Kidney (tissue), 14 donors: ENCODE measurements around the gene NEUROD6. TPM values are rescaled to one million over a fixed set of nuclear protein-coding genes. Genes with fewer than 3 reads are reported as not detected.

ENCODE experiments used
- DNase-seq, 5 donors: peaks; one replicate each; pipeline ENCODE4 v3.0.0-alpha.2; 2013 to 2020
- FAIRE-seq: peaks from 2 replicates; lab custom pipeline; 2012; peaks lifted over from hg19 to GRCh38; lab: Jason Lieb, UNC
- H3K27ac ChIP-seq, 2 donors: one replicate each; pipeline ENCODE4 v1.7.0; 2013; ENCODE audit warnings: low read depth in 2 of 2, low read length in 2 of 2, inconsistent platforms in 1 of 2
- H3K27me3 ChIP-seq: one replicate; pipeline ENCODE4 v1.7.1; 2013; ENCODE audit warnings: low read length, inconsistent platforms; ENCODE audit not compliant: control insufficient read depth, insufficient read depth
- H3K36me3 ChIP-seq, 3 donors: one replicate each; pipeline versions ENCODE4 v1.7.0 to v1.7.1; 2013; ENCODE audit warnings: low read length in 3 of 3, control low read depth in 1 of 3, inconsistent platforms in 1 of 3; ENCODE audit not compliant: insufficient read depth in 3 of 3, control insufficient read depth in 2 of 3
- H3K4me1 ChIP-seq, 3 donors: one replicate each; pipeline versions ENCODE4 v1.7.0 to v1.7.1; 2013; ENCODE audit warnings: low read length in 3 of 3, inconsistent platforms in 1 of 3, low read depth in 1 of 3; ENCODE audit not compliant: control insufficient read depth in 2 of 3, insufficient read depth in 2 of 3
- H3K4me3 ChIP-seq, 3 donors: one replicate each; pipeline versions ENCODE4 v1.7.0 to v1.8.1; 2013; ENCODE audit warnings: low read length in 3 of 3, control low read depth in 1 of 3, inconsistent platforms in 1 of 3
- H3K9ac ChIP-seq, 3 donors: one replicate each; pipeline versions ENCODE4 v1.7.0 to v1.7.1; 2013; ENCODE audit warnings: low read length in 3 of 3, control low read depth in 1 of 3, inconsistent platforms in 1 of 3
- H3K9me3 ChIP-seq, 3 donors: one replicate each; pipeline versions ENCODE4 v1.7.0 to v1.7.1; 2013; ENCODE audit warnings: low read length in 3 of 3, control low read depth in 1 of 3, inconsistent platforms in 1 of 3; ENCODE audit not compliant: control insufficient read depth in 2 of 3, insufficient read depth in 1 of 3
- CTCF ChIP-seq: IDR thresholded peaks from 3 replicates; pipeline ENCODE4 v1.5.1; 2012; ENCODE audit warnings: mild to moderate bottlenecking, moderate library complexity, borderline replicate concordance; ENCODE audit not compliant: insufficient read depth; ENCODE audit errors: extremely low read depth
- intact Hi-C: fragments of 100-400 bp; cut with DNase I; formaldehyde crosslinking; loops from one replicate; pipeline ENCODE4 v1.11.1; 2022
- polyA plus RNA-seq: library from polyadenylated mRNA; stranded (reverse); fragments of 350-450 nt; fragmentation: Illumina TruSeq; extraction: RNeasy Lipid Tissue Mini Kit (QIAGEN cat#74804); gene quantifications from one replicate; pipeline ENCODE4 v1.2.3, GENCODE V29; 2014; ENCODE audit warnings: low read depth, low replicate concordance; ENCODE audit not compliant: insufficient read depth
- total RNA-seq: library from RNA; stranded (reverse); fragmentation: NEBNext Ultra II Directional; extraction: Animal tissue kit (Norgen Biotek cat#: 25700); gene quantifications from one replicate; pipeline ENCODE4 v1.2.1, GENCODE V29; 2021
- donor health status: control.
- donor health status: control.
- donor health status: control.
- donor health status: control.
- donor health status: control.
- donor health status: DM: yes; HTN: yes; CAD: no.
- donor health status: Normal renal cell carcinoma (clear cell type).

The NEUROD6 gene
- total and polyA plus RNA-seq, 2 donors from 2014 or later, result not detected

GRCh38 chr7:31363051-31363450 lies 22.5 kb upstream of the NEUROD6 start:
- Histone ChIP-seq H3K9ac (no peak overlapping the region), H3K27ac (no peak overlapping the region), H3K27me3 (no peaks in the 10 kb centered on the region), H3K9me3 (no peaks in the 10 kb centered on the region), H3K4me3 (no peak overlapping the region), H3K4me1 (no peaks in the 10 kb centered on the region), H3K36me3 (no peaks in the 10 kb centered on the region)
- intact Hi-C loops, result no loop called here
- DNase-seq (no peak), FAIRE-seq (no peak)
- TF ChIP-seq CTCF, result no peak

- TF ChIP-seq CTCF, result no peak
- Histone ChIP-seq H3K27ac (no peak overlapping the region), H3K9me3 (no peaks in the 10 kb centered on the region), H3K9ac (no peak overlapping the region), H3K4me1 (no peaks in the 10 kb centered on the region), H3K36me3 (no peaks in the 10 kb centered on the region), H3K27me3 (no peaks in the 10 kb centered on the region), H3K4me3 (no peak overlapping the region)
- intact Hi-C loops, result no loop called here
- FAIRE-seq (no peak), DNase-seq (no peak)
Measured at GRCh38 chr7:31362401-31362800, 21.9 kb upstream of the NEUROD6 start.

- FAIRE-seq, result no peak
- intact Hi-C loops, result no loop called here
Measured at GRCh38 chr7:31358467-31358866, 17.9 kb upstream of the NEUROD6 start.

More at GRCh38 chr7:31358467-31358866, 17.9 kb upstream of the NEUROD6 start:
- no peak for TF ChIP-seq CTCF
- H3K4me3 ChIP-seq, result no peak overlapping the region
- no peaks in the 10 kb centered on the region for H3K36me3 ChIP-seq
- no peaks in the 10 kb centered on the region for H3K9me3 ChIP-seq
- no peaks in the 10 kb centered on the region for H3K27me3 ChIP-seq
- DNase-seq, result no peak
- H3K9ac ChIP-seq, result no peak overlapping the region
- no peak overlapping the region for H3K27ac ChIP-seq
- no peaks in the 10 kb centered on the region for H3K4me1 ChIP-seq
